ENCODE data around the gene GRAMD4.

DNA sequence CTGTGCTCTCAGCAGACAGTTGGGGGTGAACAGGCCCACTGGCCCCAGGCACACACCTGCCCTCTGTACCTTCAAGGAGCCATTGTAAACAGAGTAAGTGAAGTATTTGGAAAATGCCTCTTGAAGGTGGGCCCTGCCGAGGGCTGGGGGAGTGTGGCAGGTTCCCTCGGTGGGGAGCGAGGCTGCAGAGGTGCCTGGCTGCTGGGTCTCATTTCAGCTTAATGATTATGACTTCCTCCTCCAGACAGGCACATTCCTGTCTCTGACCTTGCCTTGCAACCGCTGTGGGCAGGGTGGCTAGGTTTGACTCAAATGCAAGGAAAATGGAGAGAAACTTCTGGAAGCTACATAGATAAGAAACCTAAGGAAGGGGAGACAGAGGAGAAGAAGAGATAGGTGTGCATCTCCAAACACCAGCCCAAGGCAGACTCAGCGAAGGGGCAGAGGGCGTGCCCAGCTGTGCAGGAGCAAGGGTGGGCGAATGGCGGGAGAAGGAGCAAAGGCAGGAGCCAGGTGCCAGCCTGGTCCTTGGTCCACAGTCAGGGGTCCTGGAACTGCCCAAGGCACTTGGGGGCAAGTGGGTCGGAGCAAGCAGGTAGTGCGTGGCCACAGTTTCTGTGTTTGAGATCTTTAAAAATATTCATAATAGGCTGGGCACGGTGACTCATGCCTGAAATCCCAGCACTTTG, 14.0 kb downstream of the GRAMD4 start:
- TF ChIP-seq EZH2 (IDR thresholded peaks at IDR 0.05; ENCODE audit: insufficient read depth, poor library complexity, severe bottlenecking): no peak
- no peak for TF ChIP-seq EZH2phosphoT487 (IDR thresholded peaks at IDR 0.05; ENCODE audit: insufficient read depth, low read depth)
